GM21447 (cell line): ENCODE results near the gene SPDYE17.
"Not testable (repeated sequence)": the region's sequence is repeated elsewhere in the genome, so short reads cannot be mapped to it uniquely, and the experiment has no call there.

Experiments
- ATAC-seq: cut with Tn5 transposase; IDR thresholded peaks from one replicate; pipeline ENCODE4 v1.9.1; 2021; ENCODE audit not compliant: unreplicated experiment

SPDYE17 gene

GRCh38 chr7:76972391-76972790 is 59.8 kb downstream of the SPDYE17 start:
- not testable (repeated sequence) for ATAC-seq
